Prostate gland (tissue), 2 donors: Measurements from ENCODE around the gene GPATCH8. TPM values are rescaled to one million over a fixed set of nuclear protein-coding genes. Genes with fewer than 3 reads are reported as not detected.

ENCODE experiments used
- DNase-seq: peaks from one replicate; pipeline ENCODE4 v3.0.0-alpha.2; 2019; ENCODE audit warnings: low spot score
- H3K27ac ChIP-seq, 2 donors: fragments of 200-600 bp; sonication (generic); 2 replicates each; pipeline ENCODE4 v1.5.1; 2017 to 2019
- H3K27me3 ChIP-seq: fragments of 200-600 bp; sonication (generic); replicated peaks from 2 replicates; pipeline ENCODE4 v1.5.1; 2019; ENCODE audit not compliant: insufficient read depth
- H3K36me3 ChIP-seq, 2 donors: fragments of 200-600 bp; sonication (generic); 1 replicate in 1 of 2; 2 replicates in 1 of 2; pipeline versions ENCODE4 v1.5.1 to v1.8.1; 2017 to 2019
- H3K4me1 ChIP-seq: fragments of 200-600 bp; sonication (generic); replicated peaks from 2 replicates; pipeline ENCODE4 v1.5.1; 2019
- H3K4me3 ChIP-seq, 2 donors: fragments of 200-600 bp; sonication (generic); 2 replicates each; pipeline ENCODE4 v1.5.1; 2017 to 2019
- H3K9me3 ChIP-seq: fragments of 200-600 bp; sonication (generic); 2 replicates; pipeline ENCODE4 v1.5.1; 2017
- POLR2A ChIP-seq: fragments of 450-650 bp; IDR thresholded peaks from one replicate; pipeline ENCODE4 v1.6.1; 2016; ENCODE audit warnings: antibody characterized with exemption, mild to moderate bottlenecking
- POLR2AphosphoS5 ChIP-seq: sonication (generic); formaldehyde crosslinking; IDR thresholded peaks from one replicate; pipeline ENCODE4 v1.6.1; 2017; ENCODE audit warnings: antibody characterized with exemption
- WGBS: methylation state at CpG from one replicate; pipeline ENCODE4 v1.1.5; 2018; 5-methylcytosine and 5-hydroxymethylcytosine counted together
- intact Hi-C: fragments of 100-400 bp; cut with DNase I; formaldehyde crosslinking; loops from one replicate; pipeline ENCODE4 v1.14.2; 2022
- total RNA-seq, 2 donors: library from RNA; depleted of rRNA; stranded (reverse); fragments of >200 nt; gene quantifications; one replicate each; pipeline ENCODE4 v1.1.0, GENCODE V29; 2016
- TF ChIP-seq, protein P1 (sequence below), 4 experiments: fragments of 200-600 bp in 2 of 4; fragments of 450-650 bp in 2 of 4; sonication (generic) in 2 of 4; IDR thresholded peaks; 1 replicate in 3 of 4; 2 replicates in 1 of 4; pipeline ENCODE4 v1.5.1; 2016 to 2019; ENCODE audit warnings: antibody characterized with exemption in 4 of 4, mild to moderate bottlenecking in 2 of 4, moderate library complexity in 2 of 4

The GPATCH8 gene
- total RNA-seq, 2 donors from 2014 or later: 25.2 to 42.8 TPM

- Histone ChIP-seq H3K27me3 (no peaks in the 10 kb centered on the region), H3K4me1 (no peaks in the 10 kb centered on the region), H3K9me3 (no peaks in the 10 kb centered on the region), H3K27ac (no peak overlapping the region), H3K36me3 (no peaks in the 10 kb centered on the region), H3K4me3 (no peak overlapping the region)
- intact Hi-C loops: no loop called here
- WGBS: 92% methylated on average over 8 of the region's 8 CpGs
- DNase-seq: no peak
- no peak for TF ChIP-seq POLR2AphosphoS5
- TF ChIP-seq, protein P1, sequence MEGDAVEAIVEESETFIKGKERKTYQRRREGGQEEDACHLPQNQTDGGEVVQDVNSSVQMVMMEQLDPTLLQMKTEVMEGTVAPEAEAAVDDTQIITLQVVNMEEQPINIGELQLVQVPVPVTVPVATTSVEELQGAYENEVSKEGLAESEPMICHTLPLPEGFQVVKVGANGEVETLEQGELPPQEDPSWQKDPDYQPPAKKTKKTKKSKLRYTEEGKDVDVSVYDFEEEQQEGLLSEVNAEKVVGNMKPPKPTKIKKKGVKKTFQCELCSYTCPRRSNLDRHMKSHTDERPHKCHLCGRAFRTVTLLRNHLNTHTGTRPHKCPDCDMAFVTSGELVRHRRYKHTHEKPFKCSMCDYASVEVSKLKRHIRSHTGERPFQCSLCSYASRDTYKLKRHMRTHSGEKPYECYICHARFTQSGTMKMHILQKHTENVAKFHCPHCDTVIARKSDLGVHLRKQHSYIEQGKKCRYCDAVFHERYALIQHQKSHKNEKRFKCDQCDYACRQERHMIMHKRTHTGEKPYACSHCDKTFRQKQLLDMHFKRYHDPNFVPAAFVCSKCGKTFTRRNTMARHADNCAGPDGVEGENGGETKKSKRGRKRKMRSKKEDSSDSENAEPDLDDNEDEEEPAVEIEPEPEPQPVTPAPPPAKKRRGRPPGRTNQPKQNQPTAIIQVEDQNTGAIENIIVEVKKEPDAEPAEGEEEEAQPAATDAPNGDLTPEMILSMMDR (IDR thresholded peaks at IDR 0.05): no peak
- TF ChIP-seq POLR2A: no peak
These were observed 51.4 kb downstream of the GPATCH8 start for GRCh38 chr17:44451832-44452231.

DNA sequence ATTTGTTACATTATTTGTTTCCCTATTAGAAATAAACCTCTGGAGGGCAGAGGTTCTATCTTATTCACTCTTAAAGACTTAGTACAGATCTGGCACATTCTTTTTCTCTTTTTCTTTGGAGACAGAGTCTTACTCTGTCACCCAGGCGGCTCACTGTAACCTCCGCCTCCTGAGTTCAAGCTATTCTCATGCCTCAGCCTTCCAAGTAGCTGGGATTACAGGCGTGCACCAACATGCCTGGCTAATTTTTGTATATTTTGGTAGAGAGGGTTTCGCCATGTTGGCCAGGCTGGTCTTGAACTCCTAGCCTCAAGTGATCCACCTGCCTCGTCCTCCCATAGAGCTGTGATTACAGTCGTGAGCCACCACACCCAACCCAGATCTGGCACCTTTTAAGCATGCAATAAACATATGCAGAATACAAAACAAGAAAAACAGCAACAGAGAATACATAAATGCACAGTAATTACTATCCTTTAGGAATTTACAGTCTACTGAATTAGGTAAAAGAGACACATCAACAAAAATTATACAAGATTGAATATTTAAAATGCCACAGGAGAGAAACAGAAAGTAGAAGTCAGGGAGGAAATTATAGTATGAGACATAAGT, 52.1 kb downstream of the GPATCH8 start:
- 67% methylated on average over 6 of the region's 6 CpGs for WGBS
- TF ChIP-seq POLR2A: no peak
- TF ChIP-seq POLR2AphosphoS5: no peak
- TF ChIP-seq, protein P1 (IDR thresholded peaks at IDR 0.05): no peak
- Histone ChIP-seq H3K4me3 (no peak overlapping the region), H3K9me3 (no peaks in the 10 kb centered on the region), H3K27ac (no peak overlapping the region), H3K4me1 (no peaks in the 10 kb centered on the region), H3K27me3 (no peaks in the 10 kb centered on the region), H3K36me3 (no peaks in the 10 kb centered on the region)
- DNase-seq: no peak
- intact Hi-C loops: no loop called here

DNA sequence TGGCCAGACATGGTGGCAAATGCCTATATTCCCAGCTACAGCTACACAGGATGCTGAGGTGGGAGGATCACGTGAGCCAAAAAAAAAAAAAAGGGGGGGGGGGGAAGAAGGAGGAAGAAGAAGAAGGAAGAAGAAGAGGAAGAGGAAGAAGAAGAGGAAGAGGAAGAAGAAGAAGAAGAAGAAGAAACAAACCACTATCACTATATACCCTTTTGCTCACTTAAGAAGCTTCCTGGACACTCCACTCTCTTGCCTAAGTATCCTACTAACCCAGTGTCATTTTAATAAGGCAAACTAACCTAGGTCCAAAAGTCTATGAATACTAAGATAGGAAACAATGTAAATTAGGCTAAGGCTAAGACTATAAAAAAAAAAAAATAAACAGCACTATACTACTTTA, 54.8 kb downstream of the GPATCH8 start:
- Histone ChIP-seq H3K4me3 (no peak overlapping the region), H3K9me3 (no peaks in the 10 kb centered on the region), H3K27me3 (no peaks in the 10 kb centered on the region), H3K27ac (no peak overlapping the region), H3K36me3 (no peaks in the 10 kb centered on the region), H3K4me1 (no peaks in the 10 kb centered on the region)
- no peak for DNase-seq
- WGBS: 100% methylated on average over 1 of the region's 1 CpG
- no peak for TF ChIP-seq POLR2A
- TF ChIP-seq POLR2AphosphoS5: no peak
- TF ChIP-seq, protein P1 (IDR thresholded peaks at IDR 0.05): no peak
- intact Hi-C loops: no loop called here

DNA sequence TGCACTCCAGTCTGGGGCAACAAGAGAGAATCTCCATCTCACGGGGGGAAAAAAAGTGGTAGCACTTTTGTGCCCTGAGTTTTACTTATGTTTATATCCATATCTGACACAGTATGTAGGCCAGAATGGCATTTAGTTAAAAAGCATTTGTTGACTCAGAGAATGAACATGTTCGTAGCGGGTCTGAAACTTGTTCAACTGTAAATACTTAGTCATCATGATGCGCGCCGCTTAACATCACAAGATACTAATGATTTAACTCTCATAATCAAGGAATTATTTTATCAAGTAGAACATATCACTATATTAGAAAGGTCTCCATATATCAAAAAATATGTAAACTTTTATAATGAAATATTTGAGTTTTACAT, 58.5 kb downstream of the GPATCH8 start:
- Histone ChIP-seq H3K4me3 (no peak overlapping the region), H3K4me1 (no peaks in the 10 kb centered on the region), H3K27me3 (no peaks in the 10 kb centered on the region), H3K27ac (no peak overlapping the region), H3K9me3 (no peaks in the 10 kb centered on the region), H3K36me3 (no peaks in the 10 kb centered on the region)
- intact Hi-C loops: no loop called here
- no peak for TF ChIP-seq POLR2A
- TF ChIP-seq, protein P1 (IDR thresholded peaks at IDR 0.05): no peak
- TF ChIP-seq POLR2AphosphoS5: no peak
- no peak for DNase-seq
- 95% methylated on average over 6 of the region's 6 CpGs for WGBS

GRCh38 chr17:44442806-44443205, 60.4 kb downstream of the GPATCH8 start:
- DNase-seq: no peak
- H3K4me1 ChIP-seq: no peaks in the 10 kb centered on the region
- no peak overlapping the region for H3K4me3 ChIP-seq
- no peaks in the 10 kb centered on the region for H3K36me3 ChIP-seq
- TF ChIP-seq POLR2AphosphoS5 (no peak), POLR2A (no peak)
- TF ChIP-seq, protein P1 (IDR thresholded peaks at IDR 0.05): no peak
- H3K27ac ChIP-seq: no peak overlapping the region
- H3K9me3 ChIP-seq: no peaks in the 10 kb centered on the region
- no peaks in the 10 kb centered on the region for H3K27me3 ChIP-seq
- WGBS: 97% methylated on average over 3 of the region's 3 CpGs
- intact Hi-C loops: no loop called here
